Endothelial cell of umbilical vein (primary cell): ENCODE measurements around the gene TRMT2A. TPM values are rescaled to one million over a fixed set of nuclear protein-coding genes. Genes with fewer than 3 reads are reported as not detected.
A peak's percentile ranks its signal among the peaks of the same experiment; 100 is the strongest.

Source experiments
- BruUV-seq: library from RNA; stranded (reverse); fragments of 400-500 nt; replicated peaks from 2 replicates; lab custom pipeline; 2021; lab: Mats Ljungman, UMichigan
- CTCF ChIA-PET: fragments of 300-600, 350-600 bp; sonication (Branson Sonifier 250); formaldehyde crosslinking; loops from one replicate; lab custom pipeline; 2021; ENCODE audit warnings: antibody characterized with exemption, inconsistent platforms; lab: Charles Lee
- POLR2A ChIA-PET: fragments of 300-600, 350-600 bp; sonication (Branson Sonifier 250); formaldehyde crosslinking; loops from one replicate; lab custom pipeline; 2021; ENCODE audit warnings: antibody characterized with exemption, inconsistent platforms; lab: Charles Lee
- DNase-seq: peaks from one replicate; pipeline ENCODE4 v3.0.0-alpha.2; 2011; ENCODE audit warnings: low read depth, low spot score
- FAIRE-seq: peaks from 2 replicates; lab custom pipeline; 2011; peaks lifted over from hg19 to GRCh38; lab: Jason Lieb, UNC
- H2AFZ ChIP-seq: 2 replicates; pipeline ENCODE4 v1.6.0; 2012; ENCODE audit warnings: low read depth, low read length, control low read depth, inconsistent platforms
- H3K27ac ChIP-seq: 2 replicates; pipeline ENCODE4 v1.5.1; 2011; ENCODE audit warnings: low read depth, mild to moderate bottlenecking, control low read depth, low read length, moderate library complexity; ENCODE audit not compliant: insufficient read depth
- H3K27me3 ChIP-seq, 2 experiments: 2 replicates each; pipeline versions ENCODE4 v1.6.0 to v1.6.1; 2011; ENCODE audit warnings: low read length in 2 of 2, mixed read lengths in 1 of 2; ENCODE audit not compliant: control insufficient read depth in 2 of 2, insufficient read depth in 2 of 2
- H3K36me3 ChIP-seq, 2 experiments: 2 replicates in 1 of 2; 3 replicates in 1 of 2; pipeline ENCODE4 v1.5.1; 2011; ENCODE audit warnings: low read length in 2 of 2, mild to moderate bottlenecking in 1 of 2, moderate library complexity in 1 of 2; ENCODE audit not compliant: control insufficient read depth in 2 of 2, insufficient read depth in 2 of 2; ENCODE audit errors: extremely low read depth in 1 of 2
- H3K4me1 ChIP-seq: 3 replicates; pipeline ENCODE4 v1.5.1; 2011; ENCODE audit warnings: mild to moderate bottlenecking, low read length; ENCODE audit not compliant: control insufficient read depth, insufficient read depth; ENCODE audit errors: extremely low read depth
- H3K4me2 ChIP-seq: 2 replicates; pipeline ENCODE4 v1.6.1; 2011; ENCODE audit warnings: low read length, control low read depth, mixed read lengths; ENCODE audit not compliant: insufficient read depth
- H3K4me3 ChIP-seq, 3 experiments: fragments of 200-600 bp in 1 of 3; sonication (generic), shearing (Covaris generic) in 1 of 3; replicated peaks in 1 of 3; 2 replicates each; pipeline ENCODE4 v1.5.1; 2011 to 2016; ENCODE audit warnings: control low read depth in 3 of 3, low read length in 3 of 3, mild to moderate bottlenecking in 2 of 3, inconsistent platforms in 1 of 3, low read depth in 1 of 3, moderate library complexity in 1 of 3; ENCODE audit not compliant: insufficient read depth in 1 of 3
- H3K79me2 ChIP-seq: 2 replicates; pipeline ENCODE4 v1.6.0; 2012; ENCODE audit warnings: low read length, inconsistent platforms; ENCODE audit not compliant: control insufficient read depth, insufficient read depth
- H3K9ac ChIP-seq: replicated peaks from 2 replicates; pipeline ENCODE3; 2011; ENCODE audit warnings: low read length, control low read depth; ENCODE audit not compliant: insufficient read depth; ENCODE audit errors: extremely low read depth
- H3K9me1 ChIP-seq: replicated peaks from 3 replicates; pipeline ENCODE4 v1.6.0; 2011; ENCODE audit warnings: mild to moderate bottlenecking, low read length; ENCODE audit not compliant: control insufficient read depth, insufficient read depth; ENCODE audit errors: extremely low read depth
- H3K9me3 ChIP-seq: replicated peaks from 2 replicates; pipeline ENCODE4 v1.5.1; 2012; ENCODE audit warnings: low read length, inconsistent platforms; ENCODE audit not compliant: control insufficient read depth, insufficient read depth
- H4K20me1 ChIP-seq: replicated peaks from 2 replicates; pipeline ENCODE3; 2011; ENCODE audit warnings: mild to moderate bottlenecking, low read length; ENCODE audit not compliant: control insufficient read depth, insufficient read depth; ENCODE audit errors: extremely low read depth
- EZH2 ChIP-seq: IDR thresholded peaks from 2 replicates; pipeline ENCODE4 v1.6.1; 2012; ENCODE audit warnings: borderline replicate concordance, low read depth, mild to moderate bottlenecking, moderate library complexity, low read length, inconsistent platforms; ENCODE audit not compliant: severe bottlenecking
- FOS ChIP-seq: IDR thresholded peaks from 2 replicates; pipeline ENCODE4 v1.6.1; 2011; ENCODE audit warnings: mild to moderate bottlenecking, low read length, moderate library complexity, borderline replicate concordance; ENCODE audit not compliant: insufficient read depth
- JUN ChIP-seq: IDR thresholded peaks from 2 replicates; pipeline ENCODE4 v1.6.1; 2011; ENCODE audit warnings: borderline replicate concordance, low read depth; ENCODE audit not compliant: insufficient read length, insufficient read depth
- POLR2A ChIP-seq: IDR thresholded peaks from 2 replicates; pipeline ENCODE4 v1.6.1; 2012; ENCODE audit warnings: low read depth, mild to moderate bottlenecking, control low read depth, low read length
- POLR2AphosphoS5 ChIP-seq: IDR thresholded peaks from 2 replicates; pipeline ENCODE4 v1.6.1; 2012; ENCODE audit warnings: low read depth, mild to moderate bottlenecking, control low read depth, low read length, moderate library complexity; ENCODE audit not compliant: insufficient read depth
- dilution Hi-C: fragments of 300-500 bp; cut with MboI; formaldehyde crosslinking; loops from one replicate; pipeline ENCODE4 v1.15.0; 2019; ENCODE audit warnings: low sequenced_read_pairs; ENCODE audit not compliant: extremely low pct_ligation_motif_present
- intact Hi-C: fragments of 100-400 bp; cut with micrococcal nuclease; formaldehyde crosslinking; loops from one replicate; pipeline ENCODE4 v1.10.0; 2022
- polyA plus RNA-seq, 4 experiments: library from polyadenylated mRNA; depleted of rRNA in 3 of 4; stranded (reverse) in 3 of 4; unstranded in 1 of 4; fragments of >200 nt; gene quantifications; 2 replicates each; pipeline versions ENCODE4 v1.2.1 to v1.2.3, GENCODE V29; 2011 to 2012; ENCODE audit warnings: missing spikeins in 1 of 4
- total RNA-seq: library from RNA; stranded (reverse); gene quantifications from 2 replicates; pipeline ENCODE4 v1.2.3, GENCODE V29; 2021
- TF ChIP-seq, protein P1 (sequence below), 2 donors: IDR thresholded peaks; 1 replicate in 1 of 2; 2 replicates in 1 of 2; pipeline ENCODE4 v1.5.1; 2011; ENCODE audit warnings: low read length in 2 of 2, mild to moderate bottlenecking in 2 of 2, moderate library complexity in 2 of 2, control low read depth in 1 of 2, inconsistent platforms in 1 of 2, low read depth in 1 of 2; ENCODE audit not compliant: insufficient read depth in 1 of 2; ENCODE audit errors: extremely low read depth in 1 of 2
- TF ChIP-seq, protein P2 (sequence below): IDR thresholded peaks from 2 replicates; pipeline ENCODE4 v1.6.1; 2011; ENCODE audit not compliant: insufficient read depth, insufficient read length

Gene TRMT2A
- total and polyA plus RNA-seq, 2 donors (not counting 3 experiments of a cell fraction or from before 2014, with no cell fraction given): 51.2 to 61.9 TPM

DNA sequence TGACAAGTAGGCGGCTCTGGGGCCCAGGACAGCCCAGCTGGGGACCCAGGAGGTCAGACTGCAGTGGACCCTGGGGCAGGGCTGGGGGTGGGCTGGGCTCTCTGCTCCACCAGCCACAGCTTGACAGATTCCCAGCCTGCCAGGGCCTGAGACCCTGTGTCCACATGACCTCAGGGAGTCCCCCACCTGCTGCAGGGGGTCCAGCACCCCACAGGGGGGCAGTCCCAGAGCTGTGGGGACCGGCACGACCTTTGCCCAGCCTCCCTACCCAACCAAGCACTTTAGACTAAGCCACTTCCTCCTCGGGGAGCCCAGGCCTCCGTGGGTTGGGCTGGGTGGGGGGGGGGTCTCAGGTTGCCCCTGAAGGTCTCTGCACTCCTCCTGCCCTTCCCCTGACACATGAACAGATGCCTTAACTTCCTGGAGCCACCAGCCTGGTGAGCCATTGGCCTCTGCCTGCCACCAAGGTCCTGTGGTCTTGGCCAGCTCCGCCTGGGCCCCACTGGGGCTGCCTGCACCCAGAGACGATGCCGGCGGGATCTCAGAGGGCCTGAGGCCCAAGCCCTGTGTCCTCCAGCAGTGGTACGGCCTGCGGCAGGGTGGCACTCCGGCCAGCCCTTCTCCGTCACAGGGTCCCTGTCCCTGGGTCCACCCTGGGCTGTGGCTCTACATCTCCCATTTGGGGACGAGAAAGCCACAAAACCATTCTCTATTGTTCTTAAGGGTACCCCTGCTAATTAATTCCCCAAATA, 30.4 kb upstream of the TRMT2A start:
- CTCF ChIA-PET: no interaction called here
- no peak for TF ChIP-seq POLR2A
- peak; percentile 16 for TF ChIP-seq POLR2AphosphoS5

DNA sequence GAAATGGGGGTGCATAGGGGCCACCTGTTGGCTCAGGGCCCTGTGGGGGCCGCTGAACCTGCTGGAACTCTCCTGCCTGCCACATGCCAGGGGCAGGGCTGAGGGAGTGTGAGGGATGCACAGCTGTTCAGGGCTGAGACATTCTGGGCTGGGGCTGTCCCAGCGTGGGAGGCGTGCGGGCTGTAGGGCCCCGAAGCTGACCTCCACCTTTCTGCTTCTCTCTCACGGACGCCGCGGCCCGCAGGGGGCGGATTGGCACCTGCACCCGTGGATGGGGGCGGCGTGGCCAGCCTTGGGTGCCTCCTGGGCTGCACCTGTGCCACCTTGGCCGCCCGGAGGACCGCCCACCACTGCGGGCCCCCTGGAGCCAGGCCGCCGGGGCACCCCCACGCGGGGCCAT, 29.8 kb upstream of the TRMT2A start:
- Histone ChIP-seq H3K4me3 (no peak overlapping the region), H3K36me3 (peaks cover 0 to 9% of the 10 kb centered on the region in 2 experiments), H3K79me2 (no peaks in the 10 kb centered on the region), H3K4me2 (no peak overlapping the region), H3K27me3 (no peaks in the 10 kb centered on the region), H3K9ac (no peak overlapping the region), H3K27ac (no peak overlapping the region), H2AFZ (no peak overlapping the region), H3K4me1 (no peaks in the 10 kb centered on the region), H3K9me3 (no peaks in the 10 kb centered on the region), H3K9me1 (no peaks in the 10 kb centered on the region), H4K20me1 (no peaks in the 10 kb centered on the region)
- DNase-seq (no peak), FAIRE-seq (no peak)
- intact Hi-C loops: no loop called here
- ChIA-PET CTCF (no interaction called here), POLR2A (no interaction called here)
- TF ChIP-seq FOS (no peak), EZH2 (no peak), JUN (no peak)
- TF ChIP-seq, protein P1, sequence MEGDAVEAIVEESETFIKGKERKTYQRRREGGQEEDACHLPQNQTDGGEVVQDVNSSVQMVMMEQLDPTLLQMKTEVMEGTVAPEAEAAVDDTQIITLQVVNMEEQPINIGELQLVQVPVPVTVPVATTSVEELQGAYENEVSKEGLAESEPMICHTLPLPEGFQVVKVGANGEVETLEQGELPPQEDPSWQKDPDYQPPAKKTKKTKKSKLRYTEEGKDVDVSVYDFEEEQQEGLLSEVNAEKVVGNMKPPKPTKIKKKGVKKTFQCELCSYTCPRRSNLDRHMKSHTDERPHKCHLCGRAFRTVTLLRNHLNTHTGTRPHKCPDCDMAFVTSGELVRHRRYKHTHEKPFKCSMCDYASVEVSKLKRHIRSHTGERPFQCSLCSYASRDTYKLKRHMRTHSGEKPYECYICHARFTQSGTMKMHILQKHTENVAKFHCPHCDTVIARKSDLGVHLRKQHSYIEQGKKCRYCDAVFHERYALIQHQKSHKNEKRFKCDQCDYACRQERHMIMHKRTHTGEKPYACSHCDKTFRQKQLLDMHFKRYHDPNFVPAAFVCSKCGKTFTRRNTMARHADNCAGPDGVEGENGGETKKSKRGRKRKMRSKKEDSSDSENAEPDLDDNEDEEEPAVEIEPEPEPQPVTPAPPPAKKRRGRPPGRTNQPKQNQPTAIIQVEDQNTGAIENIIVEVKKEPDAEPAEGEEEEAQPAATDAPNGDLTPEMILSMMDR (IDR thresholded peaks at IDR 0.05; ENCODE audit: extremely low read depth in 1 of 2, insufficient read depth in 1 of 2, low read depth in 1 of 2, low read length in 2 of 2): no peak
- TF ChIP-seq, protein P2, sequence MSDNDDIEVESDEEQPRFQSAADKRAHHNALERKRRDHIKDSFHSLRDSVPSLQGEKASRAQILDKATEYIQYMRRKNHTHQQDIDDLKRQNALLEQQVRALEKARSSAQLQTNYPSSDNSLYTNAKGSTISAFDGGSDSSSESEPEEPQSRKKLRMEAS: no peak
- dilution Hi-C loops: no loop called here
- no TSS peak for BruUV-seq

More for the DNA sequence above, 30.4 kb upstream of the TRMT2A start:
- intact Hi-C loops (no loop called here), dilution Hi-C loops (no loop called here)
- Histone ChIP-seq H3K9ac (no peak overlapping the region), H3K9me3 (no peaks in the 10 kb centered on the region), H3K9me1 (no peaks in the 10 kb centered on the region), H3K36me3 (peaks cover 0 to 6% of the 10 kb centered on the region in 2 experiments), H3K4me1 (no peaks in the 10 kb centered on the region), H2AFZ (no peak overlapping the region), H3K27me3 (no peaks in the 10 kb centered on the region), H3K4me3 (no peak overlapping the region), H3K27ac (no peak overlapping the region), H3K4me2 (no peak overlapping the region), H4K20me1 (no peaks in the 10 kb centered on the region), H3K79me2 (no peaks in the 10 kb centered on the region)
- DNase-seq: no peak
- POLR2A ChIA-PET: no interaction called here
- no TSS peak for BruUV-seq
- FAIRE-seq: no peak
